ENCODE results near the gene PRRC2C.

DNA sequence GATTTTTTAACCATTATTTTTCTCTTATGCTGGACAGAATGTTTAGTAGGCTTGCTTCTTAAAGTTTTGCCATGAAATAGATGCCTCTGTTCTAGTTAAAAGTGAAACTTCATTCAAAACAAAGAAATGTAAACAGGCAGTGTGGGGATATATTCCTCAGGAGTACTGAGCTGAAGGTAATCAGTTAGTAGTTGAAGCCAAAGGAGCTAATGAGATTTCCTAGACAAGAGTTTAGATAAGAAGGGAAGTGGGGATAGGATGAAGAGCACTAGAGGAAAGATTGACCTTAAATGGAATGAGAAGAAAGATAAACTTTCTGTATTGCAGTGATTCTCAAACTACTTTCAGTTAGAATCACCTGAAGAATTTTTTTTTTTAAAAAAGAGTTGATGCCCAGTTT, 23.9 kb downstream of the PRRC2C start:
- TF ChIP-seq, protein P1, sequence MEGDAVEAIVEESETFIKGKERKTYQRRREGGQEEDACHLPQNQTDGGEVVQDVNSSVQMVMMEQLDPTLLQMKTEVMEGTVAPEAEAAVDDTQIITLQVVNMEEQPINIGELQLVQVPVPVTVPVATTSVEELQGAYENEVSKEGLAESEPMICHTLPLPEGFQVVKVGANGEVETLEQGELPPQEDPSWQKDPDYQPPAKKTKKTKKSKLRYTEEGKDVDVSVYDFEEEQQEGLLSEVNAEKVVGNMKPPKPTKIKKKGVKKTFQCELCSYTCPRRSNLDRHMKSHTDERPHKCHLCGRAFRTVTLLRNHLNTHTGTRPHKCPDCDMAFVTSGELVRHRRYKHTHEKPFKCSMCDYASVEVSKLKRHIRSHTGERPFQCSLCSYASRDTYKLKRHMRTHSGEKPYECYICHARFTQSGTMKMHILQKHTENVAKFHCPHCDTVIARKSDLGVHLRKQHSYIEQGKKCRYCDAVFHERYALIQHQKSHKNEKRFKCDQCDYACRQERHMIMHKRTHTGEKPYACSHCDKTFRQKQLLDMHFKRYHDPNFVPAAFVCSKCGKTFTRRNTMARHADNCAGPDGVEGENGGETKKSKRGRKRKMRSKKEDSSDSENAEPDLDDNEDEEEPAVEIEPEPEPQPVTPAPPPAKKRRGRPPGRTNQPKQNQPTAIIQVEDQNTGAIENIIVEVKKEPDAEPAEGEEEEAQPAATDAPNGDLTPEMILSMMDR (conservative IDR thresholded peaks at IDR 0.05; ENCODE audit: low read depth, low read length) = no peak
- TF ChIP-seq EZH2 (IDR thresholded peaks at IDR 0.05; ENCODE audit: low read length, unreplicated experiment) (no peak), EZH2phosphoT487 (IDR thresholded peaks at IDR 0.05; ENCODE audit: borderline replicate concordance, low read length) (no peak)

Data from PC-3 (cell line).